Retinal pigment epithelial cell (primary cell): Measurements from ENCODE around the gene IRF8.

ENCODE experiments used
- DNase-seq: peaks from one replicate; pipeline ENCODE4 v3.0.0-alpha.2; 2010; ENCODE audit warnings: low read depth
- H3K4me3 ChIP-seq: 2 replicates; pipeline ENCODE4 v1.5.1; 2011; ENCODE audit warnings: mild to moderate bottlenecking, low read length, control low read depth, moderate library complexity
- TF ChIP-seq, protein P1 (sequence below): conservative IDR thresholded peaks from 2 replicates; pipeline ENCODE4 v1.5.1; 2011; ENCODE audit warnings: low read depth, low read length, control low read depth, inconsistent platforms

IRF8 gene

DNA sequence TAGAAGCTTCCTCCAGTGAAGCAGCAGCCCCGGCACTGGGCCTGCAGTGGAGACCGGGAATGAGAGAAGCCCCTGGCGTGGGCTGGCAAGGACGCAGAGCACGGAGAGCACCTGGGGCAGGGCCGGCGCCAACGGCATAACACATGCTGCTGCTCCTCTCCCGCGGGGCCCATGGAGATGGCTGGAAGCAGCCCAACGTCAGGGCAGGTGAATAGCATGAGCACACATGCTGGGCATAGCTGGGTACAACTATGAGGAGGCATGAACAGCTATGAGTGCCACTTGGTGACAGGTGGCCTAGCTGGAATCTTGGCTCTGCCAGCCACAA lies 46.4 kb downstream of the IRF8 start:
- H3K4me3 ChIP-seq: no peak overlapping the region
- DNase-seq: no peak
- TF ChIP-seq, protein P1, sequence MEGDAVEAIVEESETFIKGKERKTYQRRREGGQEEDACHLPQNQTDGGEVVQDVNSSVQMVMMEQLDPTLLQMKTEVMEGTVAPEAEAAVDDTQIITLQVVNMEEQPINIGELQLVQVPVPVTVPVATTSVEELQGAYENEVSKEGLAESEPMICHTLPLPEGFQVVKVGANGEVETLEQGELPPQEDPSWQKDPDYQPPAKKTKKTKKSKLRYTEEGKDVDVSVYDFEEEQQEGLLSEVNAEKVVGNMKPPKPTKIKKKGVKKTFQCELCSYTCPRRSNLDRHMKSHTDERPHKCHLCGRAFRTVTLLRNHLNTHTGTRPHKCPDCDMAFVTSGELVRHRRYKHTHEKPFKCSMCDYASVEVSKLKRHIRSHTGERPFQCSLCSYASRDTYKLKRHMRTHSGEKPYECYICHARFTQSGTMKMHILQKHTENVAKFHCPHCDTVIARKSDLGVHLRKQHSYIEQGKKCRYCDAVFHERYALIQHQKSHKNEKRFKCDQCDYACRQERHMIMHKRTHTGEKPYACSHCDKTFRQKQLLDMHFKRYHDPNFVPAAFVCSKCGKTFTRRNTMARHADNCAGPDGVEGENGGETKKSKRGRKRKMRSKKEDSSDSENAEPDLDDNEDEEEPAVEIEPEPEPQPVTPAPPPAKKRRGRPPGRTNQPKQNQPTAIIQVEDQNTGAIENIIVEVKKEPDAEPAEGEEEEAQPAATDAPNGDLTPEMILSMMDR: no peak

DNA sequence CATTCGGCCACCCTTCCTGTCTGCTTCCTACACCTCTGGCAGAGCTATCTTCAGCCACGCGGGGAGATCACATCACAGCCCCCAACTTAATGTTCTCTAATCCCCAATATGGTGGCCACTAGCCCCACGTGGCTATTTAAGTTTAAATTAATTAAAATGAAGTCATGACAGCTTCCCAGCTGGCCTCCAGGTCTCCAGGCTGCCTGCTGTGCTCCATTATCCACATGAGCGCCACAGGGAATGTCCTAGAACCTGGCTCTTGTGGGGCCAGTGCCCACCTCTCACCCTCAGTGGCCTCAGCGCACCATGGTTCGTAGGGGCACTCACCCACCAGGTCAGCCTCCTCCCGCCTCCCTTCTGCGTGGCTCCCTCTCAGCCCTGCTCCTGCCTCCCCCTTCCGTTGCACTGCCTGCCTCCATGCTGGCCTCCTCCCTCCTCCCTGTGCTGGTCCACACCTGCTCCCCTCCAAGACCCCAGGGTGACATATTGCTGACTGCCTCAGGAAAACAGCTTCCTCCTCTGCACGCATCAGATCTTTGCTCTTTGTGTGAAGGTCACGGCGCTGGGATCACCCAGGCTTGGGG lies 47.7 kb downstream of the IRF8 start:
- DNase-seq: no peak
- no peak overlapping the region for H3K4me3 ChIP-seq
- TF ChIP-seq, protein P1: no peak

DNA sequence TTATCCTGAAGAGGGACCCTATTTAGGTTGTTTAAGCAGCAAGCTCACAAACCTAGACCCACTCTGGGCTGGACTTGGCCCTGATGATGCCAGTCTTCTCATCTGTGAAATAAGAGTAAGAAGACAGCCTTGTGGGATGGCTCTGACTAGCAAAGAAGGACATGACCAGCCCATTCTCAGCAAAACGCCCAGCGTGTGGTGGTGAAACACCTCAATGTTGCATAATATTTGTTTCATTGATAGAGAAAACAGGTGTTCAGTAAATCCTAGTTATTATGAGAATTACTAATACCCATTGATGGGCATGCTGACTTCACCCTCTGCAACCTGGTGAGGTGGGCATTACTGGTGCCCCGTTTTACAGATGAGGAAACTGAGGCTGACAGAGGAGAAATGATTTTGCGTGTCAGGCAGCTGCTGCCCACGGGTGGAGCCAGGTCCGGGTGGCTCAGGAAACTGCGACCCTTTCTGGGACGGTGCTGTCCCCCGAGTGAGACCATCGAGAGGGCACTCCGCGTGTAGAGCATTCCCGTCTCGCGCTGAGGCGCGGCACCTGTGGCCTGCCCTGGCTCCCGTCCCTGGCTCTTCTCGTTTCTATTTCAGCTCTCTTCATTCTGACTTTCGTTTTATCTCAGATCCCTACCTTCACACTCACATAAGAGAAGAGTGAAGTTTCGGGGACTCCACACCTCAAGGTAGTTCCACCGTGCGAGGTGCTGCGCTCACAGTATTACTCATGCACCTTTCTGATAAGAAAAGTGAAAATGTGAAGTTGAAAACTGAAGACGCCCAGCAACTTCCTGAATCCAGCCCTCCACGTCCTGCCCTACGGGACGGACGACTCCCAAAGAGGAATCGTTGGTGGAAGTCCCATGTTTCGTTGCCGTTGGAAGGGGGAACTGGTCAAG lies 48.5 kb downstream of the IRF8 start:
- H3K4me3 ChIP-seq: no peak overlapping the region
- no peak for DNase-seq
- TF ChIP-seq, protein P1: no peak

DNA sequence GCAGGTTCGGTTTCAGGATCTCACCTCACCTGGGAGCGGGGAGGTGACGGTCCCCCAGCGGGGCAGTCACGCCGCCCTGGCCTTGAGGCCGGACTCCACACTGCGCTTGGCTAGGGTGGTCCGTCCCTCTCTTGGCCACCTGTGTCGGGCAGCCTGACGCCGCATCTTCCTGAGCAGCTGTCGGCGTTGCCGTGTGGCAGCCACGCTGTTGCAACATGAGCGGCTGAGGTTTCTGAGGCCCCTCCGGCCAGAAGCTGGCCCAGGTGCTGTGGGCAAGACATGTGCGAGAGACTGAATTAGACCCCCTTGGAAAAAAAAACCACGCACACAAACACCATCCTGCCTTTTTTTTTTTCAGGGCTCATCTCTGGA lies 49.2 kb downstream of the IRF8 start:
- no peak overlapping the region for H3K4me3 ChIP-seq
- TF ChIP-seq, protein P1: no peak
- DNase-seq: no peak

DNA sequence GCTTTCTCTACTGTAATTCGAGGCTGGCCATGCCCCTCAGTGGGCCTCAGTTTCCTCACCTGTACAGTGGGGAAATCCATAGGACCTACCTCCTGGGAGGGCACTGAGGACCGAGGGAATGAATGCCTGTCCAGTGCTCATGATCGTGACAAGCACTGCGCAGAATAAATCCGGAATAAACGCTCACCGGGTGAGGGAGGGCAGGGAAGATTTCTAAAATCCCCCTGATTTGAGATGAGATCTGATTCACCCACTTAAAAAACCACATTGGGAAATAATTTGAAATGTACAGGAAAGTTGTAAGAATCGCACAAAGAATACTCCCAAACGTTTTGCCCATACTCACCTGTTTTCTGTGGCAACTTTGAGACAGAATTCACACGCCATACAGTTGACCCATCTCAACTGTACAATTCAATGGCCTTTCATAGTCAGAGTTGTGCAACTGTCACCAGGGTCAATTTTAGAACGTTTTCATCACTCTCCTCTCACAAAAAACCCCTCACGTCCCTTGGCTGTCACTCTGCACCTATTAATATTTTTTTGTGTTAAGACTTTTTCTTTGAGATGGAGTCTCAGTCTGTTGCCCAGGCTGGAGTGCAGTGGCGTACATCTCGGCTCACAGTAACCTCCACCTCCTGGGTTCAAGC lies 49.8 kb downstream of the IRF8 start:
- H3K4me3 ChIP-seq: no peak overlapping the region
- TF ChIP-seq, protein P1: no peak
- DNase-seq: no peak

DNA sequence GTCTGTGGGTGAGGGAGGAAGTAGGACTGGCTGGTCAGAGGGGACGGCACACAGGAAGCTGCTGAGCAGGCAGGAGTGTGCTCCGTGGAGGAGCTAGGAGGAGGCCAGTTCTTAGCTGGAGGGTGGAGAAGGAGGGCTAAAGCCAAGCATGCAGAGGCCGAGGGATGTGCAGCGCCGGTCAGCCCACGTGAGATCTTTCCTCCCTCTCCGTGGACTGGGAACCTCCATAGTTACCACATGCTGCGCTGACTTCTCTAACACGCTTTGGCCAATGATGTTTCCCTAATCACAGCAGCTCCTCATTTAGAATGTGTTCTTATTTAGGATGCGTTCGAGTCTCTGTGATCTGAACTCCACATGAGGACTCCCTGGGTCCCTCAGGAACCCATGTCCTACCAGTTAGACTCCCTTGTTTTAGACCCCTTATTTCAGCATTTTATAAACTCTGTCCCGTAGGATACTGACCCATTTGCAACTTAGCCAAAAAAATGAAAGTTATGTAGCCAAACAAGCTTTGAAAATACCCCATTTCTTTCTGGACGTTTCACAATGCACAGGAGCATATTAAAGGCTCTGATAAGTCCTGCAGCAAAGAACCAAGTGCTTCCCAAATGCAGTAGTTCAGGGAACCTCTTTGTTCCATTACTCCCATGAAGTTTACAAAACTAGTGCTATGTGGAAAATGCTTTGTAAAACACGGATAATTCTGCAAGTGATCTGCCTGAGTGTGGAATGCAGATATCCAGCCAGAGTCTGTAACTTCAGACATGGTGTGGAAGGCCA lies 51.4 kb downstream of the IRF8 start:
- H3K4me3 ChIP-seq: no peak overlapping the region
- TF ChIP-seq, protein P1: no peak
- DNase-seq: no peak
